ENCODE results near the gene SLX4. TPM values are rescaled to one million over a fixed set of nuclear protein-coding genes. Genes with fewer than 3 reads are reported as not detected.
A peak's percentile ranks its signal among the peaks of the same experiment; 100 is the strongest.

Gene SLX4
- total and polyA plus RNA-seq, 2 experiments from 2014 or later = 1.9 to 2.3 TPM

GRCh38 chr16:3582276-3583165, 28.9 kb downstream of the SLX4 start:
- Histone ChIP-seq H3K9ac (no peak overlapping the region), H3K4me3 (no peak overlapping the region), H3K36me3 (ENCODE audit: low read depth) (no peaks in the 10 kb centered on the region), H3K9me2 (ENCODE audit: insufficient read depth) (no peaks in the 10 kb centered on the region), H3K27me3 (replicated peaks; ENCODE audit: insufficient read depth) (no peaks in the 10 kb centered on the region), H3K27ac (no peak overlapping the region), H3F3A (ENCODE audit: insufficient read depth) (no peaks in the 10 kb centered on the region), H3K4me2 (ENCODE audit: unreplicated experiment) (no peak overlapping the region), H2AFZ (no peak overlapping the region), H3K79me2 (ENCODE audit: insufficient read depth) (no peaks in the 10 kb centered on the region), H3K4me1 (ENCODE audit: insufficient read depth) (no peaks in the 10 kb centered on the region), H4K20me1 (ENCODE audit: insufficient read depth) (no peaks in the 10 kb centered on the region), H3K9me3 (ENCODE audit: low read depth) (no peaks in the 10 kb centered on the region)
- WGBS, 2 experiments (ENCODE audit: low coverage in 1 of 2, low lambda C conversion rate in 2 of 2, missing lambda C conversion rate in 2 of 2) = 91 to 92% methylated on average over 28 to 36 of the region's 36 CpGs
- TF ChIP-seq EZH2 (IDR thresholded peaks at IDR 0.05; ENCODE audit: insufficient read depth, poor library complexity, severe bottlenecking) = no peak
- TF ChIP-seq EZH2phosphoT487 (IDR thresholded peaks at IDR 0.05; ENCODE audit: insufficient read depth, low read depth) = no peak
- in situ Hi-C loops (cut with MboI) = no loop called here
- no peak for DNase-seq

GRCh38 chr16:3581392-3581791, 30.0 kb downstream of the SLX4 start:
- H3F3A ChIP-seq (ENCODE audit: insufficient read depth) = no peaks in the 10 kb centered on the region
- H3K4me1 ChIP-seq (ENCODE audit: insufficient read depth) = no peaks in the 10 kb centered on the region
- no peaks in the 10 kb centered on the region for H3K36me3 ChIP-seq (ENCODE audit: low read depth)
- DNase-seq = no peak
- no peak overlapping the region for H3K9ac ChIP-seq
- H3K4me3 ChIP-seq = no peak overlapping the region
- H2AFZ ChIP-seq = no peak overlapping the region
- no peaks in the 10 kb centered on the region for H3K9me3 ChIP-seq (ENCODE audit: low read depth)
- H3K27me3 ChIP-seq (replicated peaks; ENCODE audit: insufficient read depth) = no peaks in the 10 kb centered on the region
- H3K9me2 ChIP-seq (ENCODE audit: insufficient read depth) = no peaks in the 10 kb centered on the region
- in situ Hi-C loops (cut with MboI) = no loop called here
- no peak for TF ChIP-seq EZH2phosphoT487 (IDR thresholded peaks at IDR 0.05; ENCODE audit: insufficient read depth, low read depth)
- no peak for TF ChIP-seq EZH2 (IDR thresholded peaks at IDR 0.05; ENCODE audit: insufficient read depth, poor library complexity, severe bottlenecking)
- H3K79me2 ChIP-seq (ENCODE audit: insufficient read depth) = no peaks in the 10 kb centered on the region
- H3K4me2 ChIP-seq (ENCODE audit: unreplicated experiment) = no peak overlapping the region
- H4K20me1 ChIP-seq (ENCODE audit: insufficient read depth) = no peaks in the 10 kb centered on the region
- 97 to 98% methylated on average over 9 to 10 of the region's 10 CpGs for WGBS, 2 experiments (ENCODE audit: low coverage in 1 of 2, low lambda C conversion rate in 2 of 2, missing lambda C conversion rate in 2 of 2)
- H3K27ac ChIP-seq = no peak overlapping the region

- H3K4me3 ChIP-seq = no peak overlapping the region
- TF ChIP-seq EZH2 (IDR thresholded peaks at IDR 0.05; ENCODE audit: insufficient read depth, poor library complexity, severe bottlenecking) (no peak), EZH2phosphoT487 (IDR thresholded peaks at IDR 0.05; ENCODE audit: insufficient read depth, low read depth) (no peak)
- no peak overlapping the region for H3K4me2 ChIP-seq (ENCODE audit: unreplicated experiment)
- no peaks in the 10 kb centered on the region for H3K9me3 ChIP-seq (ENCODE audit: low read depth)
- no peaks in the 10 kb centered on the region for H4K20me1 ChIP-seq (ENCODE audit: insufficient read depth)
- H3K27me3 ChIP-seq (replicated peaks; ENCODE audit: insufficient read depth) = no peaks in the 10 kb centered on the region
- 38 to 41% methylated on average over 8 of the region's 8 CpGs for WGBS, 2 experiments (ENCODE audit: low coverage in 1 of 2, low lambda C conversion rate in 2 of 2, missing lambda C conversion rate in 2 of 2)
- no peaks in the 10 kb centered on the region for H3K9me2 ChIP-seq (ENCODE audit: insufficient read depth)
- no peaks in the 10 kb centered on the region for H3K36me3 ChIP-seq (ENCODE audit: low read depth)
- H3K27ac ChIP-seq = no peak overlapping the region
- H2AFZ ChIP-seq = no peak overlapping the region
- peak; percentile 34 for DNase-seq
- H3K79me2 ChIP-seq (ENCODE audit: insufficient read depth) = no peaks in the 10 kb centered on the region
- in situ Hi-C loops (cut with MboI) = no loop called here
- no peaks in the 10 kb centered on the region for H3K4me1 ChIP-seq (ENCODE audit: insufficient read depth)
- no peaks in the 10 kb centered on the region for H3F3A ChIP-seq (ENCODE audit: insufficient read depth)
- H3K9ac ChIP-seq = no peak overlapping the region
These were observed 30.7 kb downstream of the SLX4 start for GRCh38 chr16:3580686-3581085.

GRCh38 chr16:3580251-3580651, 31.2 kb downstream of the SLX4 start:
- DNase-seq = no peak
- Histone ChIP-seq H3K9me2 (ENCODE audit: insufficient read depth) (no peaks in the 10 kb centered on the region), H3K27ac (no peak overlapping the region), H3K79me2 (ENCODE audit: insufficient read depth) (no peaks in the 10 kb centered on the region), H3K36me3 (ENCODE audit: low read depth) (no peaks in the 10 kb centered on the region), H3K27me3 (replicated peaks; ENCODE audit: insufficient read depth) (no peaks in the 10 kb centered on the region), H3F3A (ENCODE audit: insufficient read depth) (no peaks in the 10 kb centered on the region), H3K4me2 (ENCODE audit: unreplicated experiment) (no peak overlapping the region), H3K9ac (no peak overlapping the region), H3K4me3 (no peak overlapping the region), H2AFZ (no peak overlapping the region), H4K20me1 (ENCODE audit: insufficient read depth) (no peaks in the 10 kb centered on the region), H3K9me3 (ENCODE audit: low read depth) (no peaks in the 10 kb centered on the region), H3K4me1 (ENCODE audit: insufficient read depth) (no peaks in the 10 kb centered on the region)
- in situ Hi-C loops (cut with MboI) = no loop called here
- TF ChIP-seq EZH2 (IDR thresholded peaks at IDR 0.05; ENCODE audit: insufficient read depth, poor library complexity, severe bottlenecking) = no peak
- 63 to 66% methylated on average over 11 of the region's 11 CpGs for WGBS, 2 experiments (ENCODE audit: low coverage in 1 of 2, low lambda C conversion rate in 2 of 2, missing lambda C conversion rate in 2 of 2)

Measured in GM23248 (cell line).